HG03095 (cell line): Measurements from ENCODE around the gene MED12L.
"Not testable (repeated sequence)": the region's sequence is repeated elsewhere in the genome, so short reads cannot be mapped to it uniquely, and the experiment has no call there.

Experiments
- ATAC-seq: cut with Tn5 transposase; IDR thresholded peaks from one replicate; pipeline ENCODE4 v1.9.1; 2021; ENCODE audit warnings: moderate library complexity; ENCODE audit not compliant: unreplicated experiment

Gene MED12L

DNA sequence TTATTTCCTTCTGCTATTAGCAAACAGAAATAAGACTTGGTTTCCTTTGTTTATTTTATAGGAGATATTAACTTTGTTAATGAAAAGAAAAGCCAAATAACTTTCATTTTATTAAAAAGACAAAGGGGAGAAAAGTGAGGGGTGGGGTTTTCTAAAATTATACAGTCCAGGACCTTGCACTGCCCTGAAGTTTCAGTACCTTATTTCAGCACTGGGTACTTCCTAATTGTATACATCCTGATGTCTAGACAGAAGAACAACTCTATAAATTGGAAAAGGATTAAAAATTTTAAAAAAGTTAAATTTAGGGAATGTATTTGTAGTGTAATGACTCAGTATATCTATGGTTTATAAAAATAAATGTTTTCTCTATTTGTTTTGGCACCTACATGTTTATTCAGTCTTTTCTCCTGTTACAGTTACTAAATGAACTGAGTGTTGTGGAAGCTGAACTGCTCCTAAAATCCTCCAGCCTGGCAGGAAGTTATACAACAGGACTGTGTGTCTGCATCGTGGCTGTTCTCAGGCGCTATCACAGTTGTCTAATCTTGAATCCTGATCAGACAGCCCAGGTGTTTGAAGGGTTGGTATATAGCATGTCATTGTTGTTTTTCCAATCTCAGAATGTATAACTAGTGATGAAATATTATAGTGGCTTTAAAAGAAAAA is 271.5 kb downstream of the MED12L start:
- ATAC-seq, result no peak

DNA sequence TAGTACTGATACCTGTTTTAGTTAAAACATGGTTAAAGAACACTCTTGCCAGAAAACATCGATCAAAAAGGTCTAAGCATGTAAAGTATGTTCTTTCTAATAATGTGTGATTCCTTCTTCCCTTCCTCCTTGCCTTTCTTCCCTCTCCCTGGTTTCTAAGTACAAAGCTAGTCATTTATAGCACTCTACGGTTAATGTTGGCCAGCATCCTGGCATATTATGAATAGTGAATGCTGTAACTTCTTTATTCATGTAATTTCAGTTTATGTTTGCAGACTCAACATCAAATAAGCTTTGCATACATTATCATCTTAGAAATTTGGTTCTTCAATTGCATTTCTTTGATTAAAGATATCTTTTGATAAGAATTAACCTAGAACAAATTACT is 272.0 kb downstream of the MED12L start:
- no peak for ATAC-seq

DNA sequence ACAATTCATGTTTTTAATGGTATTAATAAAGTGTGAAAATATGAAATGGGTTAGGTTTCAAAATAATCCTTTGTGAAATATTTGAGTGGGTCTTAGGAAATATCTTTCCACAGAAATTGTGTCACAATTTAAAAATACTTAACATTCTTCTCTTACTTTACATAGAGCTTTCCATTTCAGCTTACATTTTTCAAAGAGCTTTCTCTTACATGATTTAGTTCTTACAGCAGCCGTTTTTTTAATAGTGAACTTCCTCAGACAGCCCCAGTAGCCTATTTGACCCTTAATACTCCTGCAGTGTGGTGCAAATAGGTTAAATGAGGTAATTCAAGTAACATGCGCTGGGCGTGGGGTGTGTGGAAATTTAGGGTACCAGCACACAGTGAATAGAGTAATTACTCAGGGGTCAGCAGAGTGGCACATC is 277.3 kb downstream of the MED12L start:
- no peak for ATAC-seq

DNA sequence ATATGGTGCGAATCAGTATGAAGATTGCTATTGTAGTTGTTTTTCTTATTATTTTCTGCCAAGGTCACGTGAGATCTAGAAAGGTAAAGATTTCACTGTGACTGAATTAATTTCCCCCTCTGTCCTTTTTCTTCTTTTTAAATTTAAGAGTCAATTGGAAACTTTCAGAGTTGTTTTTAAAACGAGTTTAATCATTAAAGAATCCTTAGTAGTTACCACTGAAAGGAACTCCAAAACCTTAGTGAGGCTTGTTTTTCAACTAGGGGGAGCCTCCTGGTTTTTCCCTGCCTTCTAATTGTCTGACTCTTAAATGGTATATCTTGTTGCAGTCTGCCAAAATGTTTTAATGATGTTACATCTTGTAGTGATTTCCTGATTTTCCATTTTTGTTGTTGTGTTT is 281.5 kb downstream of the MED12L start:
- ATAC-seq, result no peak

DNA sequence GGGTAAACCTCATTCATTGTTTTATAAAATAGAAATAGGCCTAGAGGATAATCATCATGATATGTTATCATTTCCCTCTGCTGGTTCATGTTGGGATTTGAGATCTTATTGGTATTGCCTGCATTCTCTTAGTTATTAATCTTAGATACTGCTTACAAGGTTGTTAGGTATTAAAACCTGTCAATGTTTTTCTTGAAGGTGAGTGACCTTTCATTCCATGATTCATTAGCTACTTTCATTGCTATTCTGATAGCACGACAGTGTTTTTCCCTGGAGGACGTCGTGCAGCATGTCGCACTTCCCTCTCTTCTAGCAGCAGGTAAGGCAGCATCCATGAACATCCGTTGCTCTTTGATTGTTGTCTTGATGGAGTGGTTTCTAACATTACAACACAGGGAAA is 282.0 kb downstream of the MED12L start:
- ATAC-seq, result no peak

DNA sequence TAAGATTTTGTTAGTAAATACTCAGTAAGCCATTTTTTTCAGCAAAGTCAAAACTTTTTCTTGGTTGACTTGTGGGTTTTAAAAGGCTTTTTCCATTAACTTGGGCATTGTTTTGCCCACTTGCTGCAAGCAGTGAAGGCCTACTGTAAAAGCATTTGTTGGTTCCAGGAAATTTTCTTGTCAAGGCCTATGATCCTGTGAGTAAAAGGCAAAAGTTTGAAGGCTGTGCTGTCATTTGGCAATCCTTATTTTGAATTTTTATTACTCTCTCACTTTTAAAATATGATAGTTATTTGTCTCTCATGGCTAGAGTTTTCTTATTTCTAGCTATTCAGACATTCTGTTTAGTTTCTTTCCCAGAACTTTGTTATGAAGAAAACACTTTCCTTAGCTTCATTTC is 286.1 kb downstream of the MED12L start:
- no peak for ATAC-seq

DNA sequence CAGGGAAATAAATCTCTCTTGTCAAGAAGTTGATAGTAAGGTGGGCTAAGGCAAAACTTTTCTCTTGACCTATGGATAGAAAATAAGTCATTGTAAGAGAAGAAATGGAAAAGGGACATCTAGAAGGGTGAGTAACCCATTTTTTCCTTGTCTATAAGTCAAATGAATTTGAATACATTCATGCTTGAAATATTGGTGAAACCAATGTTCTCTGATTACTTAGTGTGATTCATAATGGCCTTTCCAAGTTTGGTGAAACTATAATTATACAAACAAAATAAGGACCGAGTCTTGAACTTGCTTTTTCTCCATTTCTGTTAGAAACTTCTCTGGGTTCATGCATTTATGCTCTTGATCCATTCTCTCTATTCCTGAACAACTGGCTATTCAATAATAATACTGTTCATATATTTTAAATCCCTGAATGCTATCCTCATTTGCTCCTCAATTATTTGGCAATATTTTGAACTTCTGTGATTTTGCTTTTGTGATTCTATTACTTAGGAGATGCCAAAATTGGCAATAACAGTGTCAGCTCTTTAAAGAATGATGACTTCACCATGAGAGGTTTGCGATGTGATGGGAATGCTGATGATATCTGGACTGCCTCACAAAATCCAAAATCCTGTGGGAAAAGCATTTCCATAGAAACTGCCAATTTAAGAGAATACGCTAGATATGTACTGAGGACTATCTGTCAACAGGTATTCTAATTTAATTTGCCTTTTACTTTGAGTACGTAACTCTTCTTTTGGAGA is 286.8 kb downstream of the MED12L start:
- no peak for ATAC-seq

DNA sequence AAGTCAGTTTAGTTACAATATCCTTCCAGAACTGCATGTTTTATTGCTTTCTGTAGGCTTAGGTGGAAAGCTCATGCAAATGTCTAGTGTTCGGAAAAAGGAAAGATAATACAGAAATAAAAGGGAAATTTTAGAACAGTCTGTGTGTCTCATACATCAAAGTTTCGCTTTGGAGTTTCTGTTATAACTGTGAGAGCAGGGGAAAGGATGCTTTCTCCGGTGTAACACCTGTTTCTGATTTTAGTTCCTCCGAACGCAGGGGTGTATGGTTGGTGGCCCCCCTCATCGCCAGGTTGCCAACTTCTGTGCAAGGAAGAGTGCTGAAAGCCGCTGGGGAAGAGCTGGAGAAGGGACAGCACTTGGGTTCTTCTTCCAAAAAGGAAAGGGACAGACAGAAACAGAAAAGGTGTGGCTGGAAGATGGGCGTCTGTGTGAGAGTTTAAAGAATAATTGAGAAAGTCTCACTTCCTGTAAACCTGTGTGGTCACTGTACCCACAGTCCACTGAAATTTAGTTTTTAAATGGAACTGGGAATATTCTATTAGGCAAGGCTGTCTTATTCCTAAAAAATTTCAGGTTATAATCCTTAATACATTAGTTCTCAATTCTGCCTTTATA is 292.4 kb downstream of the MED12L start:
- ATAC-seq, result peak; percentile 69

DNA sequence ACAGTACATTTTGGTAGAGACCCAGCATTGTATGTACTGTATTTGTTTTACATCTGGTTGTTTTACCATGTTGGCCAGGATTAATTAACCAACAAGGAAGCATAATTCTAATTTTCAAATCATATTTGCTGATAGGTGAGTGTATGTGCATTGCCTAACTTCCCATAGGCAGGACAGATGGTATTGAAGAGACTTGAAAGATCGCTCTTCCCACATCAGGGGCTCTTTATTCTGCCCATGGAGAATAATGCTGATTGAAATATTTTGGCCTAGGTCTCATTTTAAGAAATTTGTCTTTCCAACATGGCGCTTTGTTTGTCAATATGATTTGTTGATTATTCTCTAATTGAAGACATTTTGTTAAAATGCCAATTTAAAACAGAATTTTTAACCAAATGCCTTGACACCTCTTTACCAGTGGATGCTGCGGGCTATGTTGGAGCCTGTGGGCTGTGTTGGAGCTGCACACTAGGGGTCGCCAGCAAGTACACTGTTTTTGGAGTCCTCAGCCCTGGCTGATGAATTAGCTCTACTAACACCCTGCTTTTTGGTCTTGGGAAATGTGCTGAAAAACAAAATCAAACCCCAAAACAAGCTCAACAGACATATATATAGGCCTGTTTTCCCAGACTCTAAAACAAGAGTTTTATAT is 293.7 kb downstream of the MED12L start:
- ATAC-seq, result no peak

DNA sequence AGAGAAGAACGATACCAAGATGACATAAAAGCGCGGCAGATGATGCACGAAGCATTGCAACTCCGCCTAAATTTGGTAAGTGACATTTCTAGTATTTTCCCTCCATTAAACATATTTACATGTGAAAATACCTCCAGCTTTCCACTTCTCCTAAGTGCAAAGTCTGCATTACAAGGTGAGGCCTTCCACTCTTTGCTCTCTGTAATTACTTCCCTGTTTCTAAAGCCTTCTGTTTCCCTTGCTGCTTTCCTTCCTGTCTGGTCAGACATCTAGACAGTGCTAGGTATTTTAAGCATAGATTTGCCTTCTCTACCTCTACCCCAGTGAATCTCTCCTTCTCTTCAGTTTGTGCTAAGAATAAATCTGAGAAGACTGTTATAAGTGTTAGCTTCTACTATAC is 297.2 kb downstream of the MED12L start:
- peak; percentile 32 for ATAC-seq

DNA sequence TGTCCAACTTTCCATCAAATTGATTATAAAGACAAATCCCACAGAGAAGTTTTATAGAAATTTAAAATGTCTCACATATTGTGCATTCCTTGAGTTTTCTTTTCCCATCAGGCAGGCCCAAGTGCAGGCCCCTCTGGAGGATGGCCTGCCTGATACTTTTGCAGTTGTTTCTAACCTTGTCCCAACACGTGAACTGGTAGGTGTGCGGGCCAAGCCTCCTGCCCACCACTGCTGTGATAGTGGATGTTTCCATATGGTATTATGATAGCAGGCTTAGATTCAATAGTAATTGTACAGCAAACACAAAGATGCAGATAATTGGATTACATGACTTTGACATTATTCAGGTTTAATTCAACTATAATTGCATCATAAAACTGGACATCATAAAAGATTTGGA is 297.6 kb downstream of the MED12L start:
- ATAC-seq, result no peak

DNA sequence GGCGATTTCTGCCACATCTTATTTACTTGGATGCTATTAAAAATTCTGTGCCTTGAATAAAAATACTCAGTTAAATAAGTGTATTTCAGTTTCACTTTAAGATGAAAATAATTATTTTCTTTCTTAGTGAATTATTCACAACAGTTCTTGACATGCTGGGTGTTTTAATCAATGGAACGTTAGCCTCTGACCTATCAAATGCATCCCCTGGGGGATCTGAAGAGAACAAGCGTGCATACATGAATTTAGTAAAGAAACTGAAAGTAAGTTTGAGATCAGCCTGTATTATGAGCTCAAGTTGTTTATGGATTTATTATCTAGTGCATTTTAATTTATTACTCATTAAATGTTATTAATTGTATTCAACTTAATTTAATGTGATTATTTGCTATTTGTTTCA is 298.5 kb downstream of the MED12L start:
- peak; percentile 40 for ATAC-seq

DNA sequence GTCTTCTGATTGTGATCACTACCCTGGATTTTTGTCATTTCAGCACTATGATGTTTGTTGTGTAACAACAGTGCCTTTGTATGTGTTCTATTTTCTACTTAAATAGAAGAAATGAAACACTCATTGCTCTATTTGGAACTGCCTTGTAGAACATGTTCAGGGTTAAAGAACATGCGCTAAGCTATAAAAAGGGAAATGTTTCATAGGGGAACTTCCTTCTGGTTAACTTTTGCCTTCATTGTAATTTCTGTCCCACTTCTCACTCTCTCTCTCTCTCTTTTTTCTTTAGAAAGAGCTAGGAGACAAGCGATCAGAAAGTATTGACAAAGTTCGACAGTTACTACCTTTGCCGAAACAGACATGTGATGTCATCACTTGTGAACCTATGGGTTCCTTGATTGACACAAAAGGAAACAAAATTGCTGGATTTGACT is 299.3 kb downstream of the MED12L start, which contains the start of gene P2RY12:
P2RY12 (minus strand) TSS at position 13 of the 434 bp plus-strand sequence. CDS start 45,908 bp downstream, outside the sequence.
- peak; percentile 51 for ATAC-seq

DNA sequence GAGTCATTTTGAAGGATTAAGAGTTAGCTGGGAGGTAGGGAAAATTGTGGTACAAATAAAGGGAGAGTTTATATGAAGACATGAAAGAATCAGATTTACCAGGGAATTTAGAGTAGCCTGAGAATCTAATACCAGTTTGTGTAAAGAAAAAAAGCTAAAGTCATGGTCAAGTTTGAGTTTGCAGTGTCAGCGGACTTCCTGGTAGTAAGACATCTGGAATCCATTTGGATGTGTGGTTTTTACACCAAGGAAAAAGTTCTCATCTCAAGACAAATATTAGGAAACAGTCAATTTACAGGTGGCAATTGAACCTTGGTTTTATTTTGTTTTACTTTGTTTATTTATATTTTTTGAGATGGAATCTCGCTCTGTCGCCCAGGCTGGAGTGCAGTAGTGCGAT is 300.6 kb downstream of the MED12L start:
- ATAC-seq, result no peak

DNA sequence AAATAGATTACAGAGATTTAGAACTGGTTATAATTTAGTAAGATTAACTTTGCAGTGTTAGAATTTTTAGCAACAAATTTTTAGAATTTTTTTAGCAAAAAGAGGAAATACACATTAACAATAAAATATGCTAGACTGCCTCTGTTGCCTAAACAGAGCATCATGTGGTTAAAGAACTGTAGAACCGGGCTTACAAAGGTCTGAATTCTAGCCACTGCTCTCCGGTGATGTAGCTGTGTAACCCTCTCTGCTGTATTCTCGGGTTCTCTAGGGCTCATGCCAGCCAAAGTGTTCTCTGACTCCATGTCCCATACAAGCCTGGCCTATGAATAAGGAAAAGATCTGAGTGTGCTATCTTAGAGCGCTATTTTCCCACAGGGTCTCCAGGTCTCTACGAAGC is 302.0 kb downstream of the MED12L start:
- no peak for ATAC-seq

DNA sequence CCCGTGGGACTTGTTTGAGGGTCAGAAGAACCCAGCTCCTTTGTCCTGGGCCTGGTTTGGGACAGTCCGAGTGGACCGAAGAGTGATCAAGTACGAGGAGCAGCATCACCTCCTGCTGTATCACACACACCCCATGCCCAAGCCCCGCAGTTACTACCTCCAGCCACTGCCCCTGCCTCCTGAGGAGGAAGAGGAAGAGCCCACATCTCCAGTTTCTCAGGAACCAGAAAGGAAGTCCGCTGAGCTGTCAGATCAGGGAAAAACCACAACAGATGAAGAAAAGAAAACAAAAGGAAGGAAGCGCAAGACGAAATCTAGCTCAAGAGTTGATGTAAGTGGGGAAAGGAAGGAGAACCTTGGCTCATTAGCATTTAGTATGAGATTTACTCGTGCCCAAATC is 302.4 kb downstream of the MED12L start:
- ATAC-seq, result no peak

DNA sequence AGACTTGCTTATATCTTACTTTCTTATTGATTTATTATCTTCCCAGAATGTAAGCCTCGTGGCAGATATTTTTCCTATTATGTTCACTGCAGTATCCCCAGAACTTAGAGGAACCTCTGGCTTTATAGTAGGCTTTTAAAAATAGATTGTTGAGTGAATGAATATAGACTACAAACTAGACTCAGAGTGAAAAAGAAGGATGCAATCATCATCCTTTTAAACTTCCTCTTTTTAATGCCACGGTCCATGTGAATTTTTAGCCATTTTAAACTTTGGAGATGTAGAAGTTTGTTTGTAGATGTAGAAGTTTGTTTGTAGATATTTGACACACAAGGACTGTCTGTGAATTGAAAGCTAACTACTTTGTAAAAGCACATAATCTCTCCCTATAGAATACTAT is 306.3 kb downstream of the MED12L start:
- no peak for ATAC-seq

DNA sequence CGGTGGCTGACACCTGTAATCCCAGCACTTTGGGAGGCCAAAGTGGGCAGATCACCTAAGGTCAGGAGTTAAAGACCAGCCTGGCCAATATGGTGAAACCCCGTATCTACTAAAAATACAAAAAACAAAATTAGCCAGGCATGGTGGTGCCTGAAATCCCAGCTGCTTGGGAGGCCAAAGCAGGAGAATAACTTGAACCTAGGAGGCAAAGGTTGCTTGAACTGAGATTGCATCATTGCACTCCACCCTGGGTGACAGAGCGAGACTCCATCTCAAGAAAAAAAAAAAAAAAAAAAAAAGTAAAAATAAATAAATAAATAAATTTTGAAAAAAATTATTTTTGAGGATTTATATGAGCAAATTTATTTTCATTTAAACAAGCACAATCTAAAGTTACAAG is 306.7 kb downstream of the MED12L start:
- not testable (repeated sequence) for ATAC-seq

DNA sequence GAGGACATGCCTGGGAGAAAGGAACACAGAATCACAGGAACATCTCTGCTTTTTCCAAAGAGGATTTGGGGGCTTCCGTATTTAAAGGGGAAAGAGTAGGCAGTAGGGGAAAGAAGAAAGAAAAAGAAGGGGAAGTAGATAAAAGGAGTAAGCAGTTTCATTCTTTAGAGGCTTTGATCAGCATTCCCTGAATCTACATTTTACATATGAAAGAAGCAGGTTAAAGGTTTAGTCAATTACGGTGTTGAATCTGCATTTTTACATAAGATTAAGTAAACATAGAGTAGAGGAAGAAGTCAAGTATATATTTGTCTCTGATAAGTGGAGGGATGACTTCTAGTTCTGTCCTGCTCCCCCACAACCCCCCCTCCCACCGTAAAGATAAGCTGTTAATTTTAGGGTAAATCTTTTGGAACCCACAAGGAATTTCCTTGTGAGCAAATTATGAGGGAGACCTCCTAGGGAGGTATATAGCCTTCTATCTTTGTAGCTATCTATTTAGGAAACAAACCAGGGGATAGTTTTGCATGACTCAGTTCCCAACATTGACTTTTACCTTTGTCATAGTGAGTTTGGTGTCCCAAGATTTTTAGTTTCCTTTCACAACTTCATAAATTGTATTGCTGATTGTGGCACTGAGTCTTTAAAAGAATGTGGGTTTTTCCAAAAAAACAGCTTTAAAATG is 307.8 kb downstream of the MED12L start:
- no peak for ATAC-seq

DNA sequence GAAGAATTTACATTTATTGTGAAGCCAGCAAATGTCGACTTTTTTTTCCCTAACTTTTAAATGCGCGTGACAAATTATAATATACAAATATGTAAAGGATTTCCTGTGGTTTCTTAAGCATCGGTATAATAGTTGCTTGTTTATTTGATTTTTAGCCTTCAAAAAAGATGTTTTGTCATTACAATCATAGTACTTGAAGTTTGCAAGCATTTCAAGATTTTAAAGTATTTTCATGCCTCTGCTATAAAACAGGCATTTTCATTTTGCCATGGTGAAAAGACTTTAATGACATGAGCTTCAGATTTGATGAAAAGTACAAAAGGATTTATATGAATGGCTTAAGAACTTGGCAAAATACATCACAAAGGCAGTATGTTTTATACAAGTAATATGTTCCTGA is 308.5 kb downstream of the MED12L start:
- ATAC-seq, result no peak

DNA sequence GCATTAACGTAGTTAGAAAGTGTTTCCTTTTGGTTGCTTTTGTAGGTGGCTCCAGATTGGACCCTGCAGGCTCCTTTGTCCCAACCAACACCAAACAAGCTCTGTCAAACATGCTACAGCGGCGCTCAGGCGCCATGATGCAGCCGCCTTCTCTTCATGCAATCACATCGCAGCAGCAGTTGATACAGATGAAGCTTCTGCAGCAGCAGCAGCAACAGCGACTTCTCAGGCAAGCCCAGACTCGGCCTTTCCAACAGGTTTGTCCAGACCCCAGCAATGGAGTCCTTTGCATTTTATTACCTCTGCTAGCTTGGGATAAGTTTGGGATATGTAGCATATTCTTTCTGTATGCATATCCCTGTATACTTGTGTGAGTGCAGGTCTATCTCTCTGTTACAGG is 309.1 kb downstream of the MED12L start:
- no peak for ATAC-seq
